Mucosa of rectum (tissue), 2 donors: Measurements from ENCODE around the gene MYOC.
"Not testable (repeated sequence)": the region's sequence is repeated elsewhere in the genome, so short reads cannot be mapped to it uniquely, and the experiment has no call there.

Source experiments
- H3K27ac ChIP-seq, 2 donors: one replicate each; pipeline ENCODE4 v1.7.0; 2013; ENCODE audit warnings: inconsistent platforms in 2 of 2, low read depth in 2 of 2, low read length in 2 of 2
- H3K27me3 ChIP-seq, 2 donors: one replicate each; pipeline ENCODE4 v1.7.0; 2013; ENCODE audit warnings: low read length in 2 of 2; ENCODE audit not compliant: control insufficient read depth in 2 of 2, insufficient read depth in 2 of 2
- H3K36me3 ChIP-seq, 2 donors: one replicate each; pipeline ENCODE4 v1.7.0; 2013; ENCODE audit warnings: low read length in 2 of 2; ENCODE audit not compliant: control insufficient read depth in 2 of 2, insufficient read depth in 2 of 2
- H3K4me1 ChIP-seq, 2 donors: one replicate each; pipeline ENCODE4 v1.7.0; 2013; ENCODE audit warnings: low read length in 2 of 2, mild to moderate bottlenecking in 1 of 2; ENCODE audit not compliant: control insufficient read depth in 2 of 2, insufficient read depth in 2 of 2
- H3K4me3 ChIP-seq, 2 donors: one replicate each; pipeline ENCODE4 v1.7.0; 2013; ENCODE audit warnings: low read length in 2 of 2
- H3K9ac ChIP-seq, 2 donors: one replicate each; pipeline ENCODE4 v1.7.0; 2013; ENCODE audit warnings: low read length in 2 of 2, low read depth in 1 of 2, mild to moderate bottlenecking in 1 of 2
- H3K9me3 ChIP-seq, 2 donors: one replicate each; pipeline ENCODE4 v1.7.0; 2013; ENCODE audit warnings: low read length in 2 of 2; ENCODE audit not compliant: control insufficient read depth in 2 of 2
- donor health status: healthy.
- donor health status: Normal muscosa, but diverticular disease.

The MYOC gene

DNA sequence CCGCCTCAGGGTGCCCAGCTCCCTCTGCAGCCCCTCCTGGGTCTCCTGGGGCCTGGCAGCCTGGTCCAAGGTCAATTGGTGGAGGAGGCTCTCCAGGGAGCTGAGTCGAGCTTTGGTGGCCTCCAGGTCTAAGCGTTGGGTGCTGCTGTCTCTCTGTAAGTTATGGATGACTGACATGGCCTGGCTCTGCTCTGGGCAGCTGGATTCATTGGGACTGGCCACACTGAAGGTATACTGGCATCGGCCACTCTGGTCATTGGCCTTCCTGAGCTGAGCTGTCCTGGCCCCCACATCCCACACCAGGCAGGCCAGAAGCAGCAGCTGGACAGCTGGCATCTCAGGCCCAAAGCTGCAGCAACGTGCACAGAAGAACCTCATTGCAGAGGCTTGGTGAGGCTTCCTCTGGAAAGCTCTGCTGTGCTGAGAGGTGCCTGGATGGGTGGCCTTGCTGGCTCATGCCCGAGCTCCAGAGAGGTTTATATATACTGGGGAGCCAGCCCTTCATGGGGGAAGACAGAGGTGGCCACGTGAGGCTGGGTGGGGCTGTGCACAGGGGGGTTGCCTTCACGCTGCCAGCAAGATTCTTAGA is at the start of gene MYOC:
Gene MYOC, minus strand, starts transcription at position 455 of the 589 bp plus-strand sequence. Its CDS starts 77 bp downstream, at position 378.
- Histone ChIP-seq H3K9ac (no peak within 1 kb of the TSS), H3K9me3 (no peaks in the 10 kb centered on the region), H3K4me3 (no peak within 1 kb of the TSS), H3K27me3 (peaks cover 0 to 2% of the 10 kb centered on the region in 2 donors), H3K4me1 (peaks cover 0 to 6% of the 10 kb centered on the region in 2 donors), H3K36me3 (no peaks in the 10 kb centered on the region), H3K27ac (no peak within 1 kb of the TSS)

DNA sequence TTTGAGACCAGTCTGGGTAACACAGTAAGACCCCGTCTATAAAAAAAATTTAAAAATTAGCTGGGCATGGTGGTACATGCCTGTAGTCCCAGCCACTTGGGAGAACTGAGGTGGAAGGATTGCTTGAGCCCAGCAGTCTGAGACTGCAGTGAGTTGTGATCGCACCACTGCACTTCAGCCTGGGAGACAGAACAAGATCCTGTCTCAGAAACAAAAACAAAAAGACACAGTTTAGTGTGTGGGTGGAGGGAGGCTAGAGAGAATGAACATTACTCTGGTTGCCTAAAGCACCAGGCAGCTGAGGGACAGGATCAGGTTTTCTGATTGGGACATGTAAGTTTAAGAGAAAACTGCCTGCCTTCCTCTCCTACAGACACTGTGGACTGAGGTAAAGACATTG is 47.0 kb upstream of the MYOC start:
- Histone ChIP-seq H3K9ac (no peak overlapping the region), H3K27me3 (no peaks in the 10 kb centered on the region), H3K27ac (no peak overlapping the region), H3K9me3 (peaks cover 0 to 6% of the 10 kb centered on the region in 2 donors), H3K4me3 (no peak overlapping the region), H3K4me1 (no peaks in the 10 kb centered on the region), H3K36me3 (peaks cover 3 to 13% of the 10 kb centered on the region in 2 donors)

- H3K9me3 ChIP-seq, H3K27me3 ChIP-seq, H3K36me3 ChIP-seq, H3K4me3 ChIP-seq, H3K9ac ChIP-seq, H3K27ac ChIP-seq, H3K4me1 ChIP-seq: not testable (repeated sequence)
Observed at GRCh38 chr1:171695772-171696171, 43.3 kb upstream of the MYOC start.

- not testable (repeated sequence) for H3K9me3 ChIP-seq, H3K36me3 ChIP-seq, H3K27ac ChIP-seq, H3K9ac ChIP-seq, H3K4me1 ChIP-seq, H3K27me3 ChIP-seq, H3K4me3 ChIP-seq
Observed at GRCh38 chr1:171693541-171693940, 41.1 kb upstream of the MYOC start.

GRCh38 chr1:171683870-171684269 is 31.4 kb upstream of the MYOC start:
- Histone ChIP-seq H3K27ac (no peak overlapping the region), H3K27me3 (no peaks in the 10 kb centered on the region), H3K9ac (no peak overlapping the region), H3K9me3 (no peaks in the 10 kb centered on the region), H3K4me1 (no peaks in the 10 kb centered on the region), H3K36me3 (no peaks in the 10 kb centered on the region), H3K4me3 (no peak overlapping the region)

DNA sequence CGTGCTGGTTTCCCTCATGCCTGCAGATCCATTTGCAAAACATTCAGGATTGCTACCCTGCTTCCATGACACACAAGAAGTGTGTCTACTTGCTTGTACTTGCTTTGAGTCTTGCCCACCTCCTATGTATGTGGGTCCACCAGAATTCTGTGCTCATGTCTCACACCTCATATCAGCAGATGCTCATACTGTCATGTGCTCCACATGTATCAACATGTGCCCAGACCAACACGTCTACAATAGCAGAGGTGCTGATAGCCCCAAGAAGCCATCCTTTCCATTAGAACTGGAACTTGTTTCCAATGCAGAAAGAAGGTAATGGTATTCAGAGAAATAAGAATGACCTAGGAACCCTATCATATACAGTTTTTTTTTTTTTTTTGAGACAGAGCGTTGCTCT is 27.9 kb upstream of the MYOC start:
- no peaks in the 10 kb centered on the region for H3K9me3 ChIP-seq
- no peak overlapping the region for H3K4me3 ChIP-seq
- H3K4me1 ChIP-seq: no peaks in the 10 kb centered on the region
- H3K27ac ChIP-seq: no peak overlapping the region
- H3K27me3 ChIP-seq: no peaks in the 10 kb centered on the region
- H3K36me3 ChIP-seq: no peaks in the 10 kb centered on the region
- H3K9ac ChIP-seq: no peak overlapping the region

GRCh38 chr1:171676823-171677222 is 24.3 kb upstream of the MYOC start:
- no peaks in the 10 kb centered on the region for H3K4me1 ChIP-seq
- H3K27ac ChIP-seq: no peak overlapping the region
- no peak overlapping the region for H3K9ac ChIP-seq
- no peaks in the 10 kb centered on the region for H3K9me3 ChIP-seq
- no peaks in the 10 kb centered on the region for H3K27me3 ChIP-seq
- H3K36me3 ChIP-seq: no peaks in the 10 kb centered on the region
- no peak overlapping the region for H3K4me3 ChIP-seq

- Histone ChIP-seq H3K36me3 (no peaks in the 10 kb centered on the region), H3K9ac (no peak overlapping the region), H3K4me3 (no peak overlapping the region), H3K27ac (no peak overlapping the region), H3K27me3 (no peaks in the 10 kb centered on the region), H3K9me3 (no peaks in the 10 kb centered on the region), H3K4me1 (no peaks in the 10 kb centered on the region)
Observed at GRCh38 chr1:171674431-171675405, 22.2 kb upstream of the MYOC start.

GRCh38 chr1:171670739-171671138 is 18.3 kb upstream of the MYOC start:
- H3K27me3 ChIP-seq: no peaks in the 10 kb centered on the region
- no peak overlapping the region for H3K9ac ChIP-seq
- H3K9me3 ChIP-seq: no peaks in the 10 kb centered on the region
- H3K4me1 ChIP-seq: no peaks in the 10 kb centered on the region
- H3K4me3 ChIP-seq: no peak overlapping the region
- no peaks in the 10 kb centered on the region for H3K36me3 ChIP-seq
- no peak overlapping the region for H3K27ac ChIP-seq

DNA sequence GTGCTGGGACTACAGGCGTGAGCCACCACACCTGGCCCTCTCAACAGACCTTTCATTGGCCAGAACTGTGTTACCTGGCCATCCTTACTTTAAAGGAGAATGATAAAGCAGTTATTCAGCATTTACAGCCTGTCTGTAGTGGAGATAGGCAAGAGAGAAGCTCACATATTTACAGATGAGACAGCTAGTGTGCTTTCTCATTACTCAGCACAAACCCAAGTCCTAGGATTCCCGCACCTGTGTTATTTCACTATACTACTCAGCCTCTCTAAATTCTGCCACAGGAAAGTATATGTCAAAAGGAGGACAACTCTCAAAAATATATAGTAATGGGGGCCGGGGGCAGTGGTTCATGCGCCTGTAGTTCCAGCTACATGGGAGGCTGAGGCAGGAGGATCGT is 15.9 kb upstream of the MYOC start:
- H3K27ac ChIP-seq: no peak overlapping the region

More for the DNA sequence above, 15.9 kb upstream of the MYOC start:
- no peak overlapping the region for H3K4me3 ChIP-seq
- H3K9ac ChIP-seq: no peak overlapping the region
- H3K27me3 ChIP-seq: no peaks in the 10 kb centered on the region
- H3K36me3 ChIP-seq: no peaks in the 10 kb centered on the region
- no peaks in the 10 kb centered on the region for H3K9me3 ChIP-seq
- no peaks in the 10 kb centered on the region for H3K4me1 ChIP-seq
